Measurements from ENCODE around the gene BMP7. TPM values are rescaled to one million over a fixed set of nuclear protein-coding genes. Genes with fewer than 3 reads are reported as not detected.

Gene BMP7
- total and polyA plus RNA-seq, 11 donors = 0.72 to 12.3 (median 3.7) TPM

DNA sequence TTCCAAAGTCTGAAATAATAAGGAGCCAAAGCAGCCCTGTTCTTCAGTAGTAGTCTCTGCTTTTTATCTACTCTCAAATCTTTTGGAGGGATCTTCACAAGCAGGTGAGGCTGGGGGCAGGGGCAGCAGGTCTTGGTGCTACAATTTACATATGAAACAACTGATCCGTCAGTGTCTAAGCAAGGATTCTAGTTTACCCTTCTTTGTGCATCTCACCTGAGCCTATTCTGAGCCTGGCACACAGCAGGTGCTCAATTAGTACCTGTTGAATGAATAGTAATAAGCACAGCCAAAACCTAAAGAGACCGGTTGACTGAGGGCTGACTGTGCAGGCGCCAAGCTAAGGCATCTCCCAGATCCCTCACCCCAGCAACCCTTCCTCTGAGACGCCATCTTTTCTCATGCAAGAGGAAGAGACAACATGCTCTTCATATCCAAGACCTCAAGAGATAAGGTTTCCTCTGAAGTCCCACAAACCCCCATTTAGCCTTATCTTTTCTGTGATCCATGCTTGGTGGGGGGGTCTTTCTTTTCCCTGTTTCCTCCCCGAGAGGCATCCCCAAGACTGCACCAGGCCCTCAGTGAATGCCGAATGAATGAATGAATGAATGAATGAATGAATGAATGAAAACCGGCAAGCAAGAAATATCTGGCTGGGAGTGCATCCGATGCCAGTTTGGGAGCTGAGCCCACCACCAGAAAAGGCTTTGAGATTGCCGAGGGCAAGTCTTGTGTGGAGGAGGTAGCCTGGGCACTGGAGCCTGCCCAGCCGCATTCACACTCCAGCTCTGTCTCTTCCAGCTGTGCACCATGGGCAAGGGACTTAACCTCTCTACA, 2.9 kb upstream of the BMP7 start:
- intact Hi-C loops (cut with DNase I) = loop anchor here in 1 of 10 donors (10.0 kb wide), 1 partner anchor 175 kb away; no protein-coding TSS in a partner anchor
- 61 to 68% (median 63%) methylated on average over 10 of the region's 10 CpGs for WGBS, 4 donors
- H3K4me1 ChIP-seq = peaks cover 0 to 24% (median 0%) of the 10 kb centered on the region in 12 donors

DNA sequence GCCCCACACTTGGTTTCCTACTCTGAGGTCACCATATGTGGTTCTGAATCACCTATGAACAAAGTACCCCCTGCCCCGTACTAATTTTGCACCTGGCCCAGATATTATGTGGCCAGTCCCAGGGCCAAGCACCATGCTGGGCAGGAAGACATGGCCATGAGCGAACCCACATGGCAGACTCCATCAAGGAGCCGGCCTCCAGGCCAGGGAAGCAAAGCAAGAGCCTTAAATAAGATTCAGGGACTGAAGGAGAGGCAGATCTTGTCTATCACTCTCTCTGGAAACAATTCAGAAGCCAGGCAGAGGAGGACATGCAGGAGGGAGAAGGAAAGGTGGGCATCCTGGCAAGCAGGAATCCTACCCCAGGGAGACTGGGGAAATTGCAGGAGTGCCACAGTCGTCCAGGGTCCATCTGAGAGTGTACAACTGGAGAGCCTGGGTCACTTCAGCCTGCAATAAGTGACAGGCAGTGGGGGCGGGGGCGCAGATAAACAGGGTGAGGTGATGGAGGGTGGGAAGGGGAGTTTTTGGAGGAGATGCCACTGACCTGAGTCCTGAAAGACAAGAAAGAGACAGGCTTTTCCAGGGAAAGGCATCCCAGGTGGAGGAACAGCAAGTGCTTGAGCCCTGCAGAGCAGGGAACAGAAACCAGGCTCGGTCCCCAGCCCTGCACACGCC, 2.1 kb upstream of the BMP7 start:
- no peak overlapping the region for H3K27ac ChIP-seq
- intact Hi-C loops (cut with DNase I) = loop anchor here in 1 of 10 donors (10.0 kb wide), 1 partner anchor 174 kb away; no protein-coding TSS in a partner anchor
- no peak overlapping the region for H3K4me3 ChIP-seq
- no peak for DNase-seq
- peaks cover 22 to 75% (median 41%) of the 10 kb centered on the region in 9 donors for H3K27me3 ChIP-seq
- no peaks in the 10 kb centered on the region for H3K9me3 ChIP-seq
- TF ChIP-seq, protein P1, sequence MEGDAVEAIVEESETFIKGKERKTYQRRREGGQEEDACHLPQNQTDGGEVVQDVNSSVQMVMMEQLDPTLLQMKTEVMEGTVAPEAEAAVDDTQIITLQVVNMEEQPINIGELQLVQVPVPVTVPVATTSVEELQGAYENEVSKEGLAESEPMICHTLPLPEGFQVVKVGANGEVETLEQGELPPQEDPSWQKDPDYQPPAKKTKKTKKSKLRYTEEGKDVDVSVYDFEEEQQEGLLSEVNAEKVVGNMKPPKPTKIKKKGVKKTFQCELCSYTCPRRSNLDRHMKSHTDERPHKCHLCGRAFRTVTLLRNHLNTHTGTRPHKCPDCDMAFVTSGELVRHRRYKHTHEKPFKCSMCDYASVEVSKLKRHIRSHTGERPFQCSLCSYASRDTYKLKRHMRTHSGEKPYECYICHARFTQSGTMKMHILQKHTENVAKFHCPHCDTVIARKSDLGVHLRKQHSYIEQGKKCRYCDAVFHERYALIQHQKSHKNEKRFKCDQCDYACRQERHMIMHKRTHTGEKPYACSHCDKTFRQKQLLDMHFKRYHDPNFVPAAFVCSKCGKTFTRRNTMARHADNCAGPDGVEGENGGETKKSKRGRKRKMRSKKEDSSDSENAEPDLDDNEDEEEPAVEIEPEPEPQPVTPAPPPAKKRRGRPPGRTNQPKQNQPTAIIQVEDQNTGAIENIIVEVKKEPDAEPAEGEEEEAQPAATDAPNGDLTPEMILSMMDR (IDR thresholded peaks at IDR 0.05) = no peak
- no peak for TF ChIP-seq POLR2A (IDR thresholded peaks at IDR 0.05)
- no peaks in the 10 kb centered on the region for H3K36me3 ChIP-seq
- peaks cover 0 to 25% (median 0%) of the 10 kb centered on the region in 12 donors for H3K4me1 ChIP-seq
- WGBS, 4 donors = 61 to 76% (median 69%) methylated on average over 8 of the region's 8 CpGs
- ATAC-seq = no peak

More for the DNA sequence above, 2.9 kb upstream of the BMP7 start:
- Histone ChIP-seq H3K4me3 (no peak overlapping the region), H3K36me3 (no peaks in the 10 kb centered on the region), H3K27ac (no peak overlapping the region), H3K9me3 (no peaks in the 10 kb centered on the region), H3K27me3 (peaks cover 18 to 67% (median 39%) of the 10 kb centered on the region in 9 donors)
- ATAC-seq (no peak), DNase-seq (no peak)
- TF ChIP-seq, protein P1 (IDR thresholded peaks at IDR 0.05) = no peak
- no peak for TF ChIP-seq POLR2A (IDR thresholded peaks at IDR 0.05)

DNA sequence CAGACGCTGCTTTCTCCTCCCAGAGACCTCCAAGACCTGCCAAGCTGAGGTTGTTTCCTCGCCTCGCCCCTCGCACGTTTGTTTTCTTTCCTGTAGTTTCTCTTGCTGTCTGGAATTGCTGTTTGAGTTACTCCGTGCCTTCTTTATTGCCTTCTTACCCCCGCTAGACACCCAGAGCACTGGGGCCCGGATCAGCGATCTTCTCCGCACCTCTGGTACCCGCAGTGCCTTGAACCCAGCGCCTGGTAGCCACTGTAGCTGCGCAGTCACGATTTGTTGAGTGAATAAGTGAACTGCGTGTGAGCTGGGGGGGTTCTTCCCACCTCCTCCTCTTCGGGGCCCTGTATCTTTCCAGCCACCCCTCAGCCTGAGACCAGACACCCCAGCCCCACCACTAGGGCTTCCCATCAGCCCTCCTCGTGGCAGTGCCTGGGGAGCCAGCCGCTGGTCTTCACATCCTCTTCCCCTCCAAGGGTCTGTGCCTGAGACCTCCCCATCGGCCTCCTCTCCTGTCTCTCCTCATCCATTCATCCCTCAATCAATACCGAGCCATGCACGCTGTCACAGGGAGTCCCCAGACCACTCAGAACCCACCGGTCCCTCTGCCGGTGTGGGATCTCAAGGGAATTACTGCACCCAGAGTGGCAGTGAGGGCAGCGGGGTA, 849 bp upstream of the BMP7 start:
- peaks cover 25 to 82% (median 41%) of the 10 kb centered on the region in 9 donors for H3K27me3 ChIP-seq
- H3K36me3 ChIP-seq = no peaks in the 10 kb centered on the region
- no peak overlapping the region for H3K27ac ChIP-seq
- 40 to 52% (median 45%) methylated on average over 24 of the region's 24 CpGs for WGBS, 4 donors
- TF ChIP-seq, protein P1 (IDR thresholded peaks at IDR 0.05) = no peak
- TF ChIP-seq POLR2A (IDR thresholded peaks at IDR 0.05) = no peak
- DNase-seq (no peak), ATAC-seq (no peak)
- no peaks in the 10 kb centered on the region for H3K9me3 ChIP-seq
- H3K4me3 ChIP-seq = no peak overlapping the region
- intact Hi-C loops (cut with DNase I) = loop anchor here in 1 of 10 donors (10.0 kb wide), 1 partner anchor 172 kb away; no protein-coding TSS in a partner anchor
- peaks cover 0 to 25% (median 0%) of the 10 kb centered on the region in 12 donors for H3K4me1 ChIP-seq
